B cell (primary cell): ENCODE data around the gene OR1J2.

Source experiments
- CTCF ChIP-seq: fragments of 200-600 bp; IDR thresholded peaks from one replicate; pipeline ENCODE4 v1.8.0; 2022; ENCODE audit warnings: antibody characterized with exemption, mild to moderate bottlenecking
- EZH2 ChIP-seq: IDR thresholded peaks from 2 replicates; pipeline ENCODE4 v1.6.1; 2012; ENCODE audit warnings: borderline replicate concordance, low read depth, mild to moderate bottlenecking, moderate library complexity, low read length; ENCODE audit not compliant: insufficient read depth, poor library complexity, severe bottlenecking

GRCh38 chr9:122463828-122464632, 46.6 kb upstream of the OR1J2 start:
- TF ChIP-seq CTCF (no peak), EZH2 (no peak)
